IMR-90 (cell line): ENCODE results near the gene SLC39A3. TPM values are rescaled to one million over a fixed set of nuclear protein-coding genes. Genes with fewer than 3 reads are reported as not detected.

ENCODE experiments used
- ATAC-seq: fragments of 200-7000 bp; cut with Tn5 transposase; 2 replicates; pipeline ENCODE4 v1.9.1; 2020; ENCODE audit warnings: low read depth, mild to moderate bottlenecking, moderate library complexity
- BruUV-seq: library from RNA; stranded (reverse); fragments of 400-500 nt; replicated peaks from 2 replicates; lab custom pipeline; 2021; lab: Mats Ljungman, UMichigan
- CTCF ChIA-PET: fragments of 300-600 bp; formaldehyde crosslinking; extraction: SDS; loops from one replicate; lab custom pipeline; 2021; ENCODE audit warnings: antibody characterized with exemption; lab: Yijun Ruan, JAX
- POLR2A ChIA-PET: fragments of 300-600 bp; sonication (Branson Sonifier 250); formaldehyde crosslinking; loops from one replicate; lab custom pipeline; 2022; ENCODE audit warnings: antibody characterized with exemption; ENCODE audit not compliant: unreplicated experiment; lab: Charles Lee
- DNase-seq: peaks from one replicate; pipeline ENCODE4 v3.0.0; 2013
- H2AFZ ChIP-seq: replicated peaks from 2 replicates; pipeline ENCODE3; 2013; ENCODE audit warnings: low read length, mild to moderate bottlenecking; ENCODE audit not compliant: poor library complexity
- H2AK5ac ChIP-seq: 2 replicates; pipeline ENCODE4 v1.6.1; 2013; ENCODE audit warnings: low read depth, low read length, inconsistent platforms
- H2AK9ac ChIP-seq: replicated peaks from 2 replicates; pipeline ENCODE3; 2013; ENCODE audit warnings: mild to moderate bottlenecking, low read depth, low read length, moderate library complexity; ENCODE audit not compliant: poor library complexity
- H2BK120ac ChIP-seq: 2 replicates; pipeline ENCODE4 v1.6.1; 2013; ENCODE audit warnings: low read depth, low read length, inconsistent platforms
- H2BK15ac ChIP-seq: 3 replicates; pipeline ENCODE4 v1.6.1; 2013; ENCODE audit warnings: low read depth, low read length, inconsistent platforms
- H2BK20ac ChIP-seq: 2 replicates; pipeline ENCODE4 v1.6.1; 2013; ENCODE audit warnings: low read depth, mild to moderate bottlenecking, inconsistent platforms, low read length, moderate library complexity
- H2BK5ac ChIP-seq: 2 replicates; pipeline ENCODE4 v1.6.1; 2013; ENCODE audit warnings: mild to moderate bottlenecking, low read depth, low read length, inconsistent platforms; ENCODE audit not compliant: poor library complexity, severe bottlenecking
- H3K14ac ChIP-seq: replicated peaks from 2 replicates; pipeline ENCODE4 v1.6.1; 2013; ENCODE audit warnings: low read depth, low read length, inconsistent platforms
- H3K18ac ChIP-seq: 2 replicates; pipeline ENCODE4 v1.6.1; 2013; ENCODE audit warnings: low read depth, low read length, control low read depth
- H3K23ac ChIP-seq: 2 replicates; pipeline ENCODE4 v1.6.1; 2013; ENCODE audit warnings: low read depth, low read length, inconsistent platforms
- H3K27ac ChIP-seq: 2 replicates; pipeline ENCODE4 v1.5.1; 2013; ENCODE audit warnings: mild to moderate bottlenecking, control low read depth, low read length; ENCODE audit not compliant: insufficient read depth
- H3K27me3 ChIP-seq: 2 replicates; pipeline ENCODE4 v1.6.1; 2013; ENCODE audit warnings: low read length; ENCODE audit not compliant: control insufficient read depth, insufficient read depth
- H3K36me3 ChIP-seq: 2 replicates; pipeline ENCODE4 v1.6.1; 2013; ENCODE audit warnings: low read length, mixed read lengths; ENCODE audit not compliant: control insufficient read depth, insufficient read depth
- H3K4ac ChIP-seq: 2 replicates; pipeline ENCODE4 v1.6.1; 2013; ENCODE audit warnings: low read depth, low read length, inconsistent platforms
- H3K4me1 ChIP-seq: 2 replicates; pipeline ENCODE4 v1.6.1; 2013; ENCODE audit warnings: low read length, mixed read lengths; ENCODE audit not compliant: control insufficient read depth, insufficient read depth
- H3K4me2 ChIP-seq: 2 replicates; pipeline ENCODE4 v1.6.1; 2013; ENCODE audit warnings: low read depth, mild to moderate bottlenecking, control low read depth, low read length, moderate library complexity
- H3K4me3 ChIP-seq: 2 replicates; pipeline ENCODE4 v1.5.1; 2013; ENCODE audit warnings: low read depth, mild to moderate bottlenecking, control low read depth, low read length, moderate library complexity; ENCODE audit not compliant: insufficient read depth
- H3K56ac ChIP-seq: 2 replicates; pipeline ENCODE4 v1.6.1; 2013; ENCODE audit warnings: low read length, inconsistent platforms; ENCODE audit not compliant: insufficient read depth; ENCODE audit errors: extremely low read depth
- H3K79me1 ChIP-seq, 2 experiments: 2 replicates each; pipeline ENCODE4 v1.6.1; 2013; ENCODE audit warnings: low read length in 2 of 2, inconsistent platforms in 1 of 2, low read depth in 1 of 2
- H3K9ac ChIP-seq: 2 replicates; pipeline ENCODE4 v1.6.1; 2013; ENCODE audit warnings: low read depth, low read length, control low read depth
- H3K9me1 ChIP-seq: 2 replicates; pipeline ENCODE4 v1.6.1; 2013; ENCODE audit warnings: low read length, inconsistent platforms; ENCODE audit not compliant: insufficient read depth
- H3K9me3 ChIP-seq: 2 replicates; pipeline ENCODE4 v1.6.1; 2013; ENCODE audit warnings: low read length; ENCODE audit not compliant: control insufficient read depth, insufficient read depth
- H4K20me1 ChIP-seq: 2 replicates; pipeline ENCODE4 v1.6.1; 2013; ENCODE audit warnings: low read length, inconsistent platforms; ENCODE audit not compliant: insufficient read depth
- H4K5ac ChIP-seq: 2 replicates; pipeline ENCODE4 v1.6.1; 2013; ENCODE audit warnings: mild to moderate bottlenecking, low read depth, low read length, control low read depth
- H4K8ac ChIP-seq, 2 experiments: 2 replicates each; pipeline ENCODE4 v1.6.1; 2013; ENCODE audit warnings: low read depth in 2 of 2, low read length in 2 of 2, control low read depth in 1 of 2, inconsistent platforms in 1 of 2
- H4K91ac ChIP-seq: 2 replicates; pipeline ENCODE4 v1.6.1; 2013; ENCODE audit warnings: low read depth, low read length, inconsistent platforms; ENCODE audit not compliant: insufficient read depth
- CEBPB ChIP-seq: IDR thresholded peaks from 2 replicates; pipeline ENCODE4 v1.6.1; 2012; ENCODE audit warnings: low read depth, low read length, improper control_type of control experiment
- CHD1 ChIP-seq: IDR thresholded peaks from 2 replicates; pipeline ENCODE4 v1.6.1; 2012; ENCODE audit warnings: low read depth, low read length, improper control_type of control experiment
- CTCF ChIP-seq: conservative IDR thresholded peaks from 2 replicates; pipeline ENCODE4 v1.5.1; 2012; ENCODE audit warnings: mild to moderate bottlenecking, low read depth, low read length, improper control_type of control experiment
- MXI1 ChIP-seq: IDR thresholded peaks from 2 replicates; pipeline ENCODE4 v1.6.1; 2012; ENCODE audit warnings: low read depth, mild to moderate bottlenecking, low read length, moderate library complexity, borderline replicate concordance
- POLR2A ChIP-seq: IDR thresholded peaks from 2 replicates; pipeline ENCODE4 v1.6.1; 2012; ENCODE audit warnings: mild to moderate bottlenecking, low read depth, low read length
- USF2 ChIP-seq: fragments of 150-350 bp; IDR thresholded peaks from 2 replicates; pipeline ENCODE4 v1.6.1; 2017; ENCODE audit warnings: mild to moderate bottlenecking, antibody characterized with exemption, low read length, low read depth
- WGBS, 2 experiments: methylation state at CpG; one replicate each; pipeline versions ENCODE4 v1.1.5 to v1.1.7; 2013; ENCODE audit warnings: missing lambda C conversion rate in 2 of 2; ENCODE audit not compliant: insufficient read length in 1 of 2; ENCODE audit errors: extremely low coverage in 2 of 2; 5-methylcytosine and 5-hydroxymethylcytosine counted together
- dilution Hi-C: fragments of 300-500 bp; cut with HindIII; formaldehyde crosslinking; loops from one replicate; pipeline ENCODE4 v1.14.3; 2018; ENCODE audit warnings: low sequenced_read_pairs; ENCODE audit not compliant: unreplicated experiment
- in situ Hi-C: fragments of 300-500 bp; cut with MboI; formaldehyde crosslinking; loops from 3 replicates; pipeline ENCODE4 v1.14.3; 2019; ENCODE audit warnings: low sequenced_read_pairs, inconsistent platforms, mixed read lengths
- intact Hi-C: fragments of 100-400 bp; cut with micrococcal nuclease; formaldehyde crosslinking; loops from 2 replicates; pipeline ENCODE4 v1.10.0; 2022
- polyA plus RNA-seq, 3 experiments: library from polyadenylated mRNA; depleted of rRNA; stranded (reverse); fragments of >200 nt; gene quantifications; 2 replicates each; pipeline ENCODE4 v1.2.3, GENCODE V29; 2012; ENCODE audit warnings: low replicate concordance in 1 of 3
- total RNA-seq: library from RNA; depleted of rRNA; stranded (reverse); fragments of >200 nt; gene quantifications from 2 replicates; pipeline ENCODE4 v1.2.3, GENCODE V29; 2012

Gene SLC39A3
- total and polyA plus RNA-seq, 2 of the 4 experiments (the other 2 are of a cell fraction) = 12.4 to 38.2 TPM

DNA sequence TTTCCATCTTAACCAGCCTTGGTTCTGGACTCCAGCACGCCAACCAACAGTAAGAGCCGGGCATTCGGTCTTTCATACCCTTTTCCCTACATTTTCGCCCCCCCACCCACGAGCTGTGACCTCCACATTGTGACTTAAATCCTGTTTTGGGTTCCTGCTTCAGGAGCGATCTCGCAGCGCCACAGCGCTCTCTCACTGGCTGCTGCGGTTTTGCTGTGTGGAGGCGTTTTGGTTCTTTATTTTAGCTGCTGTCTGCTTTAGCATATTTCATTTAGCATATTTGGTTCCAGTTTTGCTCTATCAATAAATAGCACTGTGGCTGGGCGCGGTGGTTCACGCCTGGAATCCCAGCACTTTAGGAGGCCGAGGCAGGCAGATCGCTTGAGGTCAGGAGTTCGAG lies 19.5 kb upstream of the SLC39A3 start:
- peaks cover 0 to 13% of the 10 kb centered on the region in 2 experiments; a peak in 3 of 4 replicates for H3K79me1 ChIP-seq
- DNase-seq = no peak
- no peak overlapping the region for H3K4ac ChIP-seq
- no peak for TF ChIP-seq CHD1
- no peak for TF ChIP-seq CTCF
- TF ChIP-seq MXI1 = no peak
- no peak for TF ChIP-seq POLR2A
- no peak for TF ChIP-seq USF2
- no peak for TF ChIP-seq CEBPB
- 90% methylated on average over 2 of the region's 17 CpGs; no CpG with 5 or more reads in 1 of the 2 experiments for WGBS, 2 experiments
- ChIA-PET CTCF (no interaction called here), POLR2A (no interaction called here)
- no peak overlapping the region for H3K27ac ChIP-seq
- H3K9me3 ChIP-seq = no peaks in the 10 kb centered on the region
- peaks cover 76% of the 10 kb centered on the region for H3K36me3 ChIP-seq
- H3K23ac ChIP-seq = no peak overlapping the region
- intact Hi-C loops = no loop called here
- H2BK5ac ChIP-seq = no peak overlapping the region
- H2AK5ac ChIP-seq = no peak overlapping the region
- no peak overlapping the region for H2AFZ ChIP-seq
- no peak overlapping the region for H3K14ac ChIP-seq
- H2AK9ac ChIP-seq = no peak overlapping the region
- H3K27me3 ChIP-seq = no peaks in the 10 kb centered on the region
- peaks cover 3% of the 10 kb centered on the region for H4K20me1 ChIP-seq
- no peak overlapping the region for H3K18ac ChIP-seq
- no TSS peak for BruUV-seq
- H2BK20ac ChIP-seq = no peak overlapping the region
- ATAC-seq = no peak
- dilution Hi-C loops = no loop called here
- no peak overlapping the region for H3K4me2 ChIP-seq
- no peak overlapping the region for H4K5ac ChIP-seq
- no peaks in the 10 kb centered on the region for H3K4me1 ChIP-seq
- no peak overlapping the region for H3K9ac ChIP-seq
- H3K9me1 ChIP-seq = no peaks in the 10 kb centered on the region; the same call in 1 of the 2 replicates
- H4K8ac ChIP-seq = no peak overlapping the region
- no peak overlapping the region for H2BK15ac ChIP-seq
- no peak overlapping the region for H3K4me3 ChIP-seq
- in situ Hi-C loops = no loop called here
- H2BK120ac ChIP-seq = no peak overlapping the region
- no peak overlapping the region for H3K56ac ChIP-seq
- H4K91ac ChIP-seq = no peak overlapping the region
